ENCODE data around the gene DPF3. TPM values are rescaled to one million over a fixed set of nuclear protein-coding genes. Genes with fewer than 3 reads are reported as not detected.

DPF3 gene
- total RNA-seq, 4 donors from 2014 or later, result 0.22 to 5.4 (median 2.7) TPM

GRCh38 chr14:72741826-72742117 lies 152.1 kb downstream of the DPF3 start:
- H3K4me3 ChIP-seq, result no peak overlapping the region
- DNase-seq (ENCODE audit: low spot score in 2 of 2), result no peak
- TF ChIP-seq CTCF (IDR thresholded peaks at IDR 0.05), result no peak
- no peak for TF ChIP-seq POLR2A (IDR thresholded peaks at IDR 0.05)
- TF ChIP-seq EP300 (IDR thresholded peaks at IDR 0.05), result no peak
- no peaks in the 10 kb centered on the region for H3K36me3 ChIP-seq
- H3K4me1 ChIP-seq, result peaks cover 0 to 4% (median 0%) of the 10 kb centered on the region in 4 donors
- no peak overlapping the region for H3K27ac ChIP-seq
- H3K9me3 ChIP-seq, result no peaks in the 10 kb centered on the region
- 74 to 81% methylated on average over 5 to 8 of the region's 8 CpGs for WGBS, 2 donors
- no peaks in the 10 kb centered on the region for H3K27me3 ChIP-seq

GRCh38 chr14:72740966-72741825 lies 152.7 kb downstream of the DPF3 start:
- Histone ChIP-seq H3K36me3 (no peaks in the 10 kb centered on the region), H3K27me3 (no peaks in the 10 kb centered on the region), H3K4me3 (no peak overlapping the region), H3K27ac (no peak overlapping the region), H3K4me1 (peaks cover 0 to 4% (median 0%) of the 10 kb centered on the region in 4 donors), H3K9me3 (no peaks in the 10 kb centered on the region)
- no peak for DNase-seq (ENCODE audit: low spot score in 2 of 2)
- TF ChIP-seq CTCF (IDR thresholded peaks at IDR 0.05) (no peak), EP300 (IDR thresholded peaks at IDR 0.05) (no peak), POLR2A (IDR thresholded peaks at IDR 0.05) (no peak)
- WGBS, 2 donors, result 97% methylated on average over 10 of the region's 10 CpGs

GRCh38 chr14:72740504-72740961 lies 153.4 kb downstream of the DPF3 start:
- Histone ChIP-seq H3K4me3 (no peak overlapping the region), H3K9me3 (no peaks in the 10 kb centered on the region), H3K27ac (no peak overlapping the region), H3K36me3 (no peaks in the 10 kb centered on the region), H3K4me1 (peaks cover 0 to 4% (median 0%) of the 10 kb centered on the region in 4 donors), H3K27me3 (no peaks in the 10 kb centered on the region)
- 90 to 96% methylated on average over 4 of the region's 4 CpGs for WGBS, 2 donors
- no peak for DNase-seq (ENCODE audit: low spot score in 2 of 2)
- TF ChIP-seq POLR2A (IDR thresholded peaks at IDR 0.05), result no peak
- TF ChIP-seq EP300 (IDR thresholded peaks at IDR 0.05), result no peak
- no peak for TF ChIP-seq CTCF (IDR thresholded peaks at IDR 0.05)

- TF ChIP-seq POLR2A (IDR thresholded peaks at IDR 0.05), result no peak
- TF ChIP-seq CTCF (IDR thresholded peaks at IDR 0.05), result no peak
- no peak for TF ChIP-seq EP300 (IDR thresholded peaks at IDR 0.05)
- no peaks in the 10 kb centered on the region for H3K27me3 ChIP-seq
- peaks cover 0 to 4% (median 0%) of the 10 kb centered on the region in 4 donors for H3K4me1 ChIP-seq
- no peaks in the 10 kb centered on the region for H3K9me3 ChIP-seq
- H3K27ac ChIP-seq, result no peak overlapping the region
- no peak overlapping the region for H3K4me3 ChIP-seq
- no peaks in the 10 kb centered on the region for H3K36me3 ChIP-seq
- no peak for DNase-seq (ENCODE audit: low spot score in 2 of 2)
- WGBS, 2 donors, result 87% methylated on average over 14 of the region's 14 CpGs
Observed at GRCh38 chr14:72739446-72740405, 154.2 kb downstream of the DPF3 start.
